GM12878 (cell line): Measurements from ENCODE around the gene CHST15. TPM values are rescaled to one million over a fixed set of nuclear protein-coding genes. Genes with fewer than 3 reads are reported as not detected.

ENCODE experiments used
- ATAC-seq: fragments of 200-7000 bp; cut with Tn5 transposase; 3 replicates; pipeline ENCODE4 v1.9.1; 2020; ENCODE audit warnings: mild to moderate bottlenecking, moderate library complexity
- BruUV-seq: library from RNA; stranded (reverse); fragments of 400-500 nt; replicated peaks from 2 replicates; lab custom pipeline; 2021; lab: Mats Ljungman, UMichigan
- CTCF ChIA-PET: fragments of 300-600 bp; sonication (Branson Sonifier 250); formaldehyde crosslinking; extraction: SDS; loops from one replicate; lab custom pipeline; 2021; ENCODE audit warnings: inconsistent platforms; lab: Yijun Ruan, JAX
- POLR2A ChIA-PET: fragments of 350-600 bp; formaldehyde crosslinking; extraction: SDS; loops from one replicate; lab custom pipeline; 2021; ENCODE audit warnings: inconsistent platforms; lab: Charles Lee
- RAD21 ChIA-PET: fragments of 300-600 bp; sonication (Branson Sonifier 250); formaldehyde crosslinking; loops from one replicate; lab custom pipeline; 2023; ENCODE audit warnings: antibody characterized with exemption; ENCODE audit not compliant: unreplicated experiment; lab: Charles Lee
- SMC1A ChIA-PET: fragments of 300-600 bp; sonication (Branson Sonifier 250); formaldehyde crosslinking; loops from one replicate; lab custom pipeline; 2023; ENCODE audit not compliant: unreplicated experiment, uncharacterized antibody; lab: Charles Lee
- DNase-seq: peaks from one replicate; pipeline ENCODE4 v3.0.0-alpha.2; 2011; ENCODE audit warnings: low read depth, low spot score
- FAIRE-seq: peaks from 3 replicates; lab custom pipeline; 2011; peaks lifted over from hg19 to GRCh38; lab: Jason Lieb, UNC
- H2AFZ ChIP-seq: 2 replicates; pipeline ENCODE4 v1.6.0; 2011; ENCODE audit warnings: low read depth, low read length, control low read depth; ENCODE audit not compliant: control insufficient read depth
- H3K27ac ChIP-seq: 2 replicates; pipeline ENCODE4 v1.5.1; 2011; ENCODE audit warnings: control low read depth; ENCODE audit not compliant: control insufficient read depth, insufficient read depth
- H3K27me3 ChIP-seq, 2 experiments: replicated peaks in 1 of 2; 2 replicates each; pipeline versions ENCODE4 v1.6.0 to v1.6.1; 2011; ENCODE audit warnings: low read length in 1 of 2; ENCODE audit not compliant: control insufficient read depth in 2 of 2, insufficient read depth in 2 of 2
- H3K36me3 ChIP-seq, 2 experiments: 2 replicates each; pipeline ENCODE4 v1.5.1; 2011; ENCODE audit warnings: low read length in 1 of 2; ENCODE audit not compliant: control insufficient read depth in 2 of 2, insufficient read depth in 2 of 2
- H3K4me1 ChIP-seq: 2 replicates; pipeline ENCODE4 v1.6.1; 2011; ENCODE audit warnings: mild to moderate bottlenecking, low read length, moderate library complexity, mixed read lengths; ENCODE audit not compliant: control insufficient read depth, insufficient read depth
- H3K4me2 ChIP-seq: 2 replicates; pipeline ENCODE4 v1.6.0; 2011; ENCODE audit warnings: control low read depth; ENCODE audit not compliant: control insufficient read depth, insufficient read depth
- H3K4me3 ChIP-seq: fragments of 200-600 bp; sonication (generic); 2 replicates; pipeline ENCODE4 v1.5.1; 2016
- H3K79me2 ChIP-seq: 2 replicates; pipeline ENCODE4 v1.6.0; 2011; ENCODE audit warnings: low read length; ENCODE audit not compliant: control insufficient read depth, insufficient read depth
- H3K9ac ChIP-seq: 2 replicates; pipeline ENCODE4 v1.8.0; 2011; ENCODE audit warnings: low read length, control low read depth, mixed read lengths; ENCODE audit not compliant: control insufficient read depth, insufficient read depth
- H3K9me3 ChIP-seq: replicated peaks from 3 replicates; pipeline ENCODE4 v1.5.1; 2011; ENCODE audit warnings: mild to moderate bottlenecking, low read length; ENCODE audit not compliant: control insufficient read depth, insufficient read depth
- H4K20me1 ChIP-seq: 2 replicates; pipeline ENCODE4 v1.6.0; 2011; ENCODE audit not compliant: control insufficient read depth, insufficient read depth
- ESRRA ChIP-seq: IDR thresholded peaks from 2 replicates; pipeline ENCODE4 v1.6.1; 2012; ENCODE audit warnings: mild to moderate bottlenecking, low read length, improper control_type of control experiment
- IRF4 ChIP-seq: IDR thresholded peaks from 2 replicates; pipeline ENCODE4 v1.6.1; 2011; ENCODE audit warnings: low read depth, low read length
- MYC ChIP-seq: IDR thresholded peaks from 2 replicates; pipeline ENCODE4 v1.6.1; 2011; ENCODE audit warnings: mild to moderate bottlenecking, low read length, moderate library complexity, inconsistent platforms; ENCODE audit not compliant: insufficient read depth, insufficient replicate concordance, insufficient read length, severe bottlenecking
- RUNX3 ChIP-seq: IDR thresholded peaks from 2 replicates; pipeline ENCODE4 v1.6.1; 2012; ENCODE audit warnings: low read length, inconsistent platforms
- TCF3 ChIP-seq: IDR thresholded peaks from 2 replicates; pipeline ENCODE4 v1.6.1; 2012; ENCODE audit warnings: low read depth, mild to moderate bottlenecking, low read length, borderline replicate concordance; ENCODE audit not compliant: insufficient read depth
- WGBS: methylation state at CpG from one replicate; pipeline ENCODE4 v1.1.6; 2016; ENCODE audit warnings: low lambda C conversion rate; ENCODE audit not compliant: insufficient replicate concordance, insufficient coverage; ENCODE audit errors: missing lambda C conversion rate; 5-methylcytosine and 5-hydroxymethylcytosine counted together
- in situ Hi-C: fragments of 300-500 bp; cut with MboI; formaldehyde crosslinking; loops from 9 replicates; pipeline ENCODE4 v1.14.3; 2018; ENCODE audit warnings: mixed read lengths
- intact Hi-C: fragments of 100-400 bp; cut with micrococcal nuclease; formaldehyde crosslinking; loops from one replicate; pipeline ENCODE4 v1.14.2; 2022; ENCODE audit not compliant: unreplicated experiment
- polyA plus RNA-seq, 11 experiments: library from polyadenylated mRNA; depleted of rRNA in 4 of 11; unstranded in 6 of 11; stranded (reverse) in 5 of 11; fragments of >200 nt; fragmentation: Nextera tagmentation in 4 of 11; fragmentation: Illumina TruSeq in 1 of 11; extraction: Ambion mirVana in 4 of 11; extraction: Trizol in 1 of 11; gene quantifications; 1 replicate in 1 of 11; 2 replicates in 10 of 11; pipeline versions ENCODE4 v1.2.1 to v1.2.3, GENCODE V29; 2011 to 2016; ENCODE audit warnings: inconsistent platforms in 2 of 11, missing spikeins in 2 of 11, low read depth in 1 of 11
- total RNA-seq, 4 experiments: library from RNA; depleted of rRNA in 3 of 4; stranded (reverse); fragments of >200 nt in 3 of 4; fragmentation: Illumina TruSeq in 1 of 4; extraction: Trizol in 1 of 4; gene quantifications; 2 replicates each; pipeline versions ENCODE4 v1.2.1 to v1.2.3, GENCODE V29; 2013 to 2021

CHST15 gene
- total and polyA plus RNA-seq, 10 of the 15 experiments (the other 5 are each of a cell fraction or from before 2014, with no cell fraction given), result 0.02 to 0.53 (median 0.05) TPM; not detected in 1

DNA sequence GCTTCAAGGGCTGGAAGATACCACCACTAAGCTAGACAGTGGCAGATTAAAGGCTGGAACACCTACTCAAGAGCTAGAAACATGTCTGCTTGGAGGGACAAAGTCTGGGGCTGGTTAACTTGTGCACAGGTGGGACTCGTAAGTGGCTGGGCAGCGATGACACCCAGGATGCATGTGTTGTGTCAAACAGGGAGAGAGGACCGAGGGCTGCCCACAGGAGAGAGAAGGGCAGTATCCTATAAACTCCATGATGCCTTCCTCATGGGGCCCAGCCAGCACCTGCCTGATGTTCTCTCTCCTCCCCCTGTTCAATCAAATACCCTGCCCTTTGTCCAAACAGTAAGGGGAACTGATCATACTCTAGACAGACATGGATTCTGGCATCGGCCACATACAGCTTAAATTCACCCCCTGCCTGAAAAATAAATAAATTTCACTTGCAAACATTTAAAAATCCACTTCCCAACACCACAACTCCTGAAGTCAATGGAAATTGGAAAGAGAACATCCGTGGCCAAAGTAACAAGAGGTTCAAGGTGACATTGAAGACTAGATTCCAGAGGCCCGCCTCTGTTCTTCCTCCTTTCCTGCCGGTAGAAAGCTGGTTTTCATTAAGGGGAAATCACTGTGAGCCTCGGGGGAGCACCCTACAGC, 50.6 kb downstream of the CHST15 start:
- peak overlapping the region; percentile 50; the same call in 1 of the 2 replicates for H3K27ac ChIP-seq
- no peaks in the 10 kb centered on the region for H3K79me2 ChIP-seq
- ATAC-seq (peak; percentile 11; the same call in 2 of the 3 replicates), FAIRE-seq (no peak), DNase-seq (no peak)
- ChIA-PET CTCF (interaction anchor here (0.9 to 1.4 kb wide), 5 partner anchors 11 to 179 kb away, joined by 3 to 5 read pairs (median 3); no protein-coding TSS in a partner anchor), SMC1A (interaction anchor here (0.6 to 2.1 kb wide), 10 partner anchors 9 to 749 kb away, joined by 3 to 7 read pairs (median 5); no protein-coding TSS in a partner anchor), POLR2A (interaction anchor here (1.3 kb wide), 1 partner anchor 243 kb away, joined by 3 read pairs; no protein-coding TSS in a partner anchor), RAD21 (interaction anchor here (0.8 to 1.8 kb wide), 4 partner anchors 12 to 346 kb away, joined by 3 to 7 read pairs (median 4); no protein-coding TSS in a partner anchor)
- H3K4me3 ChIP-seq, result no peak overlapping the region
- H4K20me1 ChIP-seq, result no peaks in the 10 kb centered on the region
- WGBS, result 20% methylated on average over 8 of the region's 8 CpGs
- TF ChIP-seq MYC (no peak), RUNX3 (no peak), IRF4 (no peak), TCF3 (no peak), ESRRA (peak; percentile 90; the same call in 1 of the 2 replicates)
- no TSS peak for BruUV-seq
- H3K4me1 ChIP-seq, result peaks cover 19% of the 10 kb centered on the region
- H3K9me3 ChIP-seq, result no peaks in the 10 kb centered on the region; the same call in 2 of the 3 replicates
- no peaks in the 10 kb centered on the region for H3K36me3 ChIP-seq
- H3K4me2 ChIP-seq, result peak overlapping the region; percentile 3; the same call in 1 of the 2 replicates
- in situ Hi-C loops, result no loop called here
- H2AFZ ChIP-seq, result peak overlapping the region; percentile 18; the same call in 1 of the 2 replicates
- H3K9ac ChIP-seq, result no peak overlapping the region
- no peaks in the 10 kb centered on the region; a peak in 2 of 4 replicates for H3K27me3 ChIP-seq
- intact Hi-C loops, result no loop called here
